B cell (primary cell): ENCODE measurements around the gene RPH3AL.

ENCODE experiments used
- EZH2 ChIP-seq: IDR thresholded peaks from 2 replicates; pipeline ENCODE4 v1.6.1; 2012; ENCODE audit warnings: borderline replicate concordance, low read depth, mild to moderate bottlenecking, moderate library complexity, low read length; ENCODE audit not compliant: insufficient read depth, poor library complexity, severe bottlenecking
- TF ChIP-seq, protein P1 (sequence below): fragments of 200-600 bp; IDR thresholded peaks from one replicate; pipeline ENCODE4 v1.8.0; 2022; ENCODE audit warnings: antibody characterized with exemption, mild to moderate bottlenecking

DNA sequence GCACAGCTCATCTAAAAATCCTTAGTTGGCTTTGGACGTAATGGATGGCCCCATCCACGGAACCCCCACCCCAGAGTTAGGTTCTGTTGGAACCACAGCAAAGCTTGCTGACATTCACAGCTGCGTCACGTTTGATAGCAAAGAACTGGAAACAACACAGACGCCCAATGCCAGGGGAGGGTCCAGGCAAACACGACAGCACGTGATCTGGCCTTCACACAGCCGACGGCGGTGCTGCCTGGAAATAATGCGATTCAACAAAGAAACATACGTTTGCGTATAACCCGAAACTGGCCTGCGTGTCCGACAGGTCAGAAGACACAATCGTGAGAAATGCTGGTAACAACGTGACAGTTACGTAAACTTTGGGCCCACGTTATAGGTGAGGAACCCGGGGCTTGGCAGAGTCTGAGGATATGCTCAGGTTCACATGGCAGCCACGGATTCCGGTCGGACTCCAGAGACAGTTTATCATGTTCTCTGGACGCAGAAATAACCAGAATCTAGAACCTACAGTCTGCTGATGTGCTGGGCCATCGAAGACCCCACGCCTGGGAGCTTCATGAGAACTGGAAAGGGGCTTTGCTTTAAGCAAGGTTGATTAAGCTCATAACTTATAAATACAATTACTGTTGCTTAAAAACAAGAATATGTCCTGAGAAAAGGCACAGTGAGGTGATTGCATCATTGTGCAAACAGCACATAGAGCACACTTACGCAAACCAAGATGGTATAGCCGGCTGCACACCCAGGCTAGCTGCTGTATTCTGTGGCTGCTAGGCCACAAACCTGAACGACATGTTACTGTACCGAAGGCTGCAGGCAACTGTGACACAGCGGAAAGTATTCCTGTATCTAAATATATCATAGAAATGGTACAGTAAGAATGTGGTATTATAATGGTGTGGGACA lies 70.4 kb downstream of the RPH3AL start:
- TF ChIP-seq, protein P1, sequence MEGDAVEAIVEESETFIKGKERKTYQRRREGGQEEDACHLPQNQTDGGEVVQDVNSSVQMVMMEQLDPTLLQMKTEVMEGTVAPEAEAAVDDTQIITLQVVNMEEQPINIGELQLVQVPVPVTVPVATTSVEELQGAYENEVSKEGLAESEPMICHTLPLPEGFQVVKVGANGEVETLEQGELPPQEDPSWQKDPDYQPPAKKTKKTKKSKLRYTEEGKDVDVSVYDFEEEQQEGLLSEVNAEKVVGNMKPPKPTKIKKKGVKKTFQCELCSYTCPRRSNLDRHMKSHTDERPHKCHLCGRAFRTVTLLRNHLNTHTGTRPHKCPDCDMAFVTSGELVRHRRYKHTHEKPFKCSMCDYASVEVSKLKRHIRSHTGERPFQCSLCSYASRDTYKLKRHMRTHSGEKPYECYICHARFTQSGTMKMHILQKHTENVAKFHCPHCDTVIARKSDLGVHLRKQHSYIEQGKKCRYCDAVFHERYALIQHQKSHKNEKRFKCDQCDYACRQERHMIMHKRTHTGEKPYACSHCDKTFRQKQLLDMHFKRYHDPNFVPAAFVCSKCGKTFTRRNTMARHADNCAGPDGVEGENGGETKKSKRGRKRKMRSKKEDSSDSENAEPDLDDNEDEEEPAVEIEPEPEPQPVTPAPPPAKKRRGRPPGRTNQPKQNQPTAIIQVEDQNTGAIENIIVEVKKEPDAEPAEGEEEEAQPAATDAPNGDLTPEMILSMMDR: no peak
- TF ChIP-seq EZH2: no peak
